Keratinocyte (primary cell): ENCODE measurements around the gene BMF. TPM values are rescaled to one million over a fixed set of nuclear protein-coding genes. Genes with fewer than 3 reads are reported as not detected.

Source experiments
- DNase-seq: peaks from one replicate; pipeline ENCODE4 v3.0.0-alpha.2; 2011; ENCODE audit warnings: low read depth, missing footprints, low spot score
- FAIRE-seq: peaks from 2 replicates; lab custom pipeline; 2011; peaks lifted over from hg19 to GRCh38; lab: Jason Lieb, UNC
- H2AFZ ChIP-seq: 2 replicates; pipeline ENCODE4 v1.6.0; 2012; ENCODE audit warnings: low read length, control low read depth, inconsistent platforms; ENCODE audit not compliant: control insufficient read depth
- H3K27ac ChIP-seq: 2 replicates; pipeline ENCODE4 v1.5.1; 2011; ENCODE audit warnings: low read length; ENCODE audit not compliant: control insufficient read depth, insufficient read depth
- H3K27me3 ChIP-seq: 3 replicates; pipeline ENCODE4 v1.6.0; 2011; ENCODE audit warnings: low read length; ENCODE audit not compliant: control insufficient read depth, insufficient read depth; ENCODE audit errors: extremely low read depth
- H3K36me3 ChIP-seq, 2 experiments: 2 replicates in 1 of 2; 3 replicates in 1 of 2; pipeline ENCODE4 v1.5.1; 2011; ENCODE audit warnings: low read length in 2 of 2, mild to moderate bottlenecking in 1 of 2; ENCODE audit not compliant: control insufficient read depth in 2 of 2, insufficient read depth in 2 of 2; ENCODE audit errors: extremely low read depth in 1 of 2
- H3K4me1 ChIP-seq: 3 replicates; pipeline ENCODE4 v1.5.1; 2011; ENCODE audit warnings: low read length; ENCODE audit not compliant: control insufficient read depth, insufficient read depth; ENCODE audit errors: extremely low read depth
- H3K4me2 ChIP-seq: 3 replicates; pipeline ENCODE4 v1.6.0; 2011; ENCODE audit warnings: low read depth, low read length; ENCODE audit not compliant: control insufficient read depth, insufficient read depth; ENCODE audit errors: extremely low read depth
- H3K4me3 ChIP-seq, 3 experiments: fragments of 200-600 bp in 1 of 3; sonication (generic) in 1 of 3; 2 replicates in 2 of 3; 3 replicates in 1 of 3; pipeline ENCODE4 v1.5.1; 2011 to 2016; ENCODE audit warnings: low read length in 3 of 3, mild to moderate bottlenecking in 3 of 3, control low read depth in 2 of 3, inconsistent platforms in 1 of 3, low read depth in 1 of 3, mixed read lengths in 1 of 3, mixed run types in 1 of 3, moderate library complexity in 1 of 3; ENCODE audit not compliant: control insufficient read depth in 2 of 3, insufficient read depth in 2 of 3; ENCODE audit errors: extremely low read depth in 1 of 3
- H3K79me2 ChIP-seq: 2 replicates; pipeline ENCODE4 v1.6.0; 2012; ENCODE audit warnings: low read length; ENCODE audit not compliant: control insufficient read depth, insufficient read depth
- H3K9ac ChIP-seq: 3 replicates; pipeline ENCODE4 v1.6.0; 2011; ENCODE audit warnings: low read length; ENCODE audit not compliant: control insufficient read depth, insufficient read depth; ENCODE audit errors: extremely low read depth
- H3K9me1 ChIP-seq: 3 replicates; pipeline ENCODE4 v1.6.0; 2011; ENCODE audit warnings: low read length; ENCODE audit not compliant: control insufficient read depth, insufficient read depth; ENCODE audit errors: extremely low read depth
- H3K9me3 ChIP-seq: 2 replicates; pipeline ENCODE4 v1.5.1; 2012; ENCODE audit warnings: low read depth, low read length; ENCODE audit not compliant: control insufficient read depth
- H4K20me1 ChIP-seq: 3 replicates; pipeline ENCODE4 v1.6.0; 2011; ENCODE audit warnings: low read length; ENCODE audit not compliant: control insufficient read depth, insufficient read depth; ENCODE audit errors: extremely low read depth
- EZH2 ChIP-seq: IDR thresholded peaks from one replicate; pipeline ENCODE4 v1.6.1; 2012; ENCODE audit warnings: inconsistent platforms, mild to moderate bottlenecking, low read length, moderate library complexity
- dilution Hi-C: fragments of 300-500 bp; cut with MboI; formaldehyde crosslinking; loops from one replicate; pipeline ENCODE4 v1.7.0; 2020; ENCODE audit warnings: low sequenced_read_pairs; ENCODE audit not compliant: extremely low pct_ligation_motif_present
- polyA plus RNA-seq, 5 experiments: library from polyadenylated mRNA; depleted of rRNA in 3 of 5; stranded (reverse) in 3 of 5; stranded (forward) in 1 of 5; unstranded in 1 of 5; fragments of >200 nt; gene quantifications; 1 replicate in 1 of 5; 2 replicates in 3 of 5; 3 replicates in 1 of 5; pipeline versions ENCODE4 v1.2.1 to v1.2.3, GENCODE V29; 2011 to 2012; ENCODE audit warnings: missing spikeins in 2 of 5, low read depth in 1 of 5, low replicate concordance in 1 of 5
- TF ChIP-seq, protein P1 (sequence below), 3 experiments: IDR thresholded peaks in 1 of 3; conservative IDR thresholded peaks in 1 of 3; optimal IDR thresholded peaks in 1 of 3; 2 replicates in 2 of 3; 3 replicates in 1 of 3; pipeline versions ENCODE3 to v1.5.1; 2011; ENCODE audit warnings: low read length in 3 of 3, mild to moderate bottlenecking in 3 of 3, moderate library complexity in 2 of 3, control low read depth in 1 of 3, inconsistent platforms in 1 of 3; ENCODE audit not compliant: insufficient read depth in 2 of 3; ENCODE audit errors: extremely low read depth in 1 of 3

The BMF gene
- polyA plus RNA-seq, 1 donor (not counting 4 experiments of a cell fraction or from before 2014, with no cell fraction given): 0.13 TPM

- no peak overlapping the region for H3K27ac ChIP-seq
- peaks cover 11% of the 10 kb centered on the region for H3K4me1 ChIP-seq
- dilution Hi-C loops: no loop called here
- DNase-seq (no peak), FAIRE-seq (no peak)
- no peak overlapping the region for H3K9ac ChIP-seq
- H4K20me1 ChIP-seq: no peaks in the 10 kb centered on the region
- TF ChIP-seq EZH2: no peak
- TF ChIP-seq, protein P1, sequence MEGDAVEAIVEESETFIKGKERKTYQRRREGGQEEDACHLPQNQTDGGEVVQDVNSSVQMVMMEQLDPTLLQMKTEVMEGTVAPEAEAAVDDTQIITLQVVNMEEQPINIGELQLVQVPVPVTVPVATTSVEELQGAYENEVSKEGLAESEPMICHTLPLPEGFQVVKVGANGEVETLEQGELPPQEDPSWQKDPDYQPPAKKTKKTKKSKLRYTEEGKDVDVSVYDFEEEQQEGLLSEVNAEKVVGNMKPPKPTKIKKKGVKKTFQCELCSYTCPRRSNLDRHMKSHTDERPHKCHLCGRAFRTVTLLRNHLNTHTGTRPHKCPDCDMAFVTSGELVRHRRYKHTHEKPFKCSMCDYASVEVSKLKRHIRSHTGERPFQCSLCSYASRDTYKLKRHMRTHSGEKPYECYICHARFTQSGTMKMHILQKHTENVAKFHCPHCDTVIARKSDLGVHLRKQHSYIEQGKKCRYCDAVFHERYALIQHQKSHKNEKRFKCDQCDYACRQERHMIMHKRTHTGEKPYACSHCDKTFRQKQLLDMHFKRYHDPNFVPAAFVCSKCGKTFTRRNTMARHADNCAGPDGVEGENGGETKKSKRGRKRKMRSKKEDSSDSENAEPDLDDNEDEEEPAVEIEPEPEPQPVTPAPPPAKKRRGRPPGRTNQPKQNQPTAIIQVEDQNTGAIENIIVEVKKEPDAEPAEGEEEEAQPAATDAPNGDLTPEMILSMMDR (optimal IDR thresholded peaks at IDR 0.05 in 1 of 3, IDR thresholded peaks at IDR 0.05 in 1 of 3, conservative IDR thresholded peaks at IDR 0.05 in 1 of 3; ENCODE audit: extremely low read depth in 1 of 3, insufficient read depth in 2 of 3, low read length in 3 of 3): peak in 1 of 3 experiments; percentile 32
- H3K36me3 ChIP-seq: no peaks in the 10 kb centered on the region
- peaks cover 21% of the 10 kb centered on the region for H3K27me3 ChIP-seq
- H2AFZ ChIP-seq: no peak overlapping the region
- no peaks in the 10 kb centered on the region for H3K79me2 ChIP-seq
- peak overlapping the region; percentile 56 for H3K4me2 ChIP-seq
- H3K9me3 ChIP-seq: no peaks in the 10 kb centered on the region
- no peaks in the 10 kb centered on the region for H3K9me1 ChIP-seq
- H3K4me3 ChIP-seq: peak overlapping the region in 1 of 3 experiments; percentile 38
These were observed 24.0 kb downstream of the BMF start for GRCh38 chr15:40084650-40085049.

DNA sequence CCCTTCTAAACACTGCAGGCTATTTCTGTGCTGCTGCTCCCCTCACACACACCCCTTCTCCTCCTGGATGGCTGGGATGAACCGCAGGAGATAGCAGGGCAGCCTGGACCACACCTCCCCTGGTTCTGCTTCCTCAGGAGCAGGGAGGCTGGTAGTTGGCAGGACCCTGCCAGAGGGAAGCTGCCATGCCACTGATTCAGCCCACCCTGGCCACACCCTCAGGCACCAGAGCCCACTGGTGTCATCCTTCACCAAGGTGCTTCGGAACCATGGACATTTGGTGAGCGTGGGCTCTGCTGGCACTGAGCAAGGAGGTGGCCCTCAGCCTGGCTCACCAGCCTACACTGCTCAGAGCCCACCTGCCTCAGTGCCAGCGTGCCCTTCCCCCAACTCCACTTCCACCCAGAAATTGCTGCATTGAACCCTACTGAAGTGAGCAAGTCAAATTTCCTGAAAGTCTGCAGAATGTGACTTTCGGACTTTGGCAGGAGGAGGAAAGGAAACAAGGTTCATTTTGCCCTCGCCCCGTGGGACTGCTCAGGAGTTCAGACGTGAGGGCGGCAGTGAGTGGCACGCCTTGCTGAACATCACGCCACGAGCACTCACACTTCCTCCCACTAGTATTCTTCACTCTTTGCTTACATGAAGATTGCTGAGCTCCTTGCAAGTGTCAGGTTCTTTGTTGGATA, 26.3 kb downstream of the BMF start:
- H3K27ac ChIP-seq: no peak overlapping the region
- no peak for TF ChIP-seq EZH2
- TF ChIP-seq, protein P1 (optimal IDR thresholded peaks at IDR 0.05 in 1 of 3, IDR thresholded peaks at IDR 0.05 in 1 of 3, conservative IDR thresholded peaks at IDR 0.05 in 1 of 3; ENCODE audit: extremely low read depth in 1 of 3, insufficient read depth in 2 of 3, low read length in 3 of 3): no peak
- no peaks in the 10 kb centered on the region for H3K36me3 ChIP-seq
- H2AFZ ChIP-seq: no peak overlapping the region
- no peaks in the 10 kb centered on the region for H3K9me3 ChIP-seq
- dilution Hi-C loops: no loop called here
- DNase-seq (no peak), FAIRE-seq (no peak)
- peaks cover 21% of the 10 kb centered on the region for H3K27me3 ChIP-seq
- H3K4me1 ChIP-seq: peaks cover 11% of the 10 kb centered on the region
- H3K79me2 ChIP-seq: no peaks in the 10 kb centered on the region
- H3K4me2 ChIP-seq: peak overlapping the region; percentile 58
- H3K9ac ChIP-seq: no peak overlapping the region
- H3K4me3 ChIP-seq: no peak overlapping the region
- H3K9me1 ChIP-seq: no peaks in the 10 kb centered on the region
- no peaks in the 10 kb centered on the region for H4K20me1 ChIP-seq
